ENCODE results near the gene HEBP2. TPM values are rescaled to one million over a fixed set of nuclear protein-coding genes. Genes with fewer than 3 reads are reported as not detected.

Gene HEBP2
- total and polyA plus RNA-seq, 5 donors from 2014 or later = 57.5 to 115 (median 67.8) TPM

DNA sequence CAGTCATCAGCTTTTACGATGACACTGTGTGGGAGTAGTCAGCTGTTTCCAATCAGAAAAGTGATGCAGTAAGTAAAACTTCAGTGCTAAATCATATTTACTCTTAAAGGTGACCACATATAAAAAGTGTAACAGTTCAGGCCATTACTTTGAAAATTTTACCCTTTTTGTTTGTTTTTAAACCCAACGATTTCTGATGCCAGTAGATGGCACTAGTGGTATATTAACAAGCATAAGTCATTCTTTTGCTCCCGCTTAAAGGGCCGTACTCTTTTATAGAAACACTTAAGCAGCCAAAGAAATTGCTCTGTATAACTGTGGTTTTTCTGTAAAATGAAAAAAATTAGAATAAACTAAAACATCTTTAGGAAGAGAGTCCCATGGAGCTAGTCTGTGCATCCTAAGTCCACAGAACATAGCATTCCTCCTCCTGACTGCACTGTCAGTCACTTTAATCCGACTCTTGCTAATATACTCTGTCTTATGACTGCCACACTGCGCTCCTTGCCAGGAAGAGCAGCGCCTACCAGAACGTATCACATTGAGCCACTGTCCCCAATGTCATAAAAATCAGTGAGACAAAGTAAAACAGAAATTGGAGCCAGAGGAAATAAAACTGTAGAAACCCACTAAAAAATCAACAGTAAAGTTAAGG, 25.0 kb downstream of the HEBP2 start:
- Histone ChIP-seq H3K27me3 (ENCODE audit: control insufficient read depth, insufficient read depth, low read length) (no peaks in the 10 kb centered on the region), H3K27ac (ENCODE audit: insufficient read depth, low read length, poor library complexity, severe bottlenecking) (no peak overlapping the region), H3K36me3 (ENCODE audit: control insufficient read depth, insufficient read depth, low read length) (no peaks in the 10 kb centered on the region), H3K4me3 (ENCODE audit: low read depth, low read length) (no peak overlapping the region), H3K4me1 (ENCODE audit: control insufficient read depth, insufficient read depth, low read length, poor library complexity, severe bottlenecking) (no peaks in the 10 kb centered on the region), H3K9me3 (ENCODE audit: control insufficient read depth in 2 of 2, low read length in 2 of 2) (no peaks in the 10 kb centered on the region)
- no peaks in the 10 kb centered on the region for H3K9me3 Mint-ChIP-seq
- H3K36me3 Mint-ChIP-seq = no peaks in the 10 kb centered on the region
- ATAC-seq (ENCODE audit: low read depth in 2 of 2) (peak; percentile 61 to 68), DNase-seq (peak in 2 of 3 donors; percentile 62 to 75)
- peaks cover 9% of the 10 kb centered on the region for H3K27me3 Mint-ChIP-seq
- H3K4me3 Mint-ChIP-seq = no peak overlapping the region
- H3K4me1 Mint-ChIP-seq = peaks cover 0 to 12% (median 2%) of the 10 kb centered on the region in 4 donors
- peak overlapping the region in 1 of 3 donors; percentile 60 for H3K27ac Mint-ChIP-seq

DNA sequence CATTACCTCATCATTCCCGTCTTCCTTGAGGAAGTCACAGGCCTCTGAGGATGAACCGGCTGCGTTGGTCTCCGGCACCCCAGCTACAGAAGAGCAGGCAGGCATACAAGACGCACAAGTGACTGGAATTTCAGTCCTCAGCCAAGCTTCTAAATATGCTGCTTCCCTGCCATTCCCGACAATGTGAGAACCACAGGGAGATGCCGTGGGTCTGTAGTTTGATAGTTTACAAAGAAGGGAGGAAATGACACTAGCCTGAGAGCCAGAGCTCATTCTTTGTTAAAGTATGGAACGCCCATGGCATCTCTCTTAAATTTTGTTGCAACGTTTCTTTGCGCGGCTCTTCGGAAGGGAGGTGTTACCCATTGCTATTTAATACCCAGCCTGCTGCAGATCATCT, 25.7 kb downstream of the HEBP2 start:
- Mint-ChIP-seq H3K4me1 (peaks cover 0 to 12% (median 2%) of the 10 kb centered on the region in 4 donors), H3K36me3 (no peaks in the 10 kb centered on the region), H3K9me3 (no peaks in the 10 kb centered on the region), H3K27ac (no peak overlapping the region), H3K4me3 (no peak overlapping the region), H3K27me3 (peaks cover 9% of the 10 kb centered on the region)
- DNase-seq (no peak), ATAC-seq (ENCODE audit: low read depth in 2 of 2) (no peak)
- Histone ChIP-seq H3K27me3 (ENCODE audit: control insufficient read depth, insufficient read depth, low read length) (no peaks in the 10 kb centered on the region), H3K4me3 (ENCODE audit: low read depth, low read length) (no peak overlapping the region), H3K27ac (ENCODE audit: insufficient read depth, low read length, poor library complexity, severe bottlenecking) (no peak overlapping the region), H3K9me3 (ENCODE audit: control insufficient read depth in 2 of 2, low read length in 2 of 2) (no peaks in the 10 kb centered on the region), H3K36me3 (ENCODE audit: control insufficient read depth, insufficient read depth, low read length) (no peaks in the 10 kb centered on the region), H3K4me1 (ENCODE audit: control insufficient read depth, insufficient read depth, low read length, poor library complexity, severe bottlenecking) (no peaks in the 10 kb centered on the region)

DNA sequence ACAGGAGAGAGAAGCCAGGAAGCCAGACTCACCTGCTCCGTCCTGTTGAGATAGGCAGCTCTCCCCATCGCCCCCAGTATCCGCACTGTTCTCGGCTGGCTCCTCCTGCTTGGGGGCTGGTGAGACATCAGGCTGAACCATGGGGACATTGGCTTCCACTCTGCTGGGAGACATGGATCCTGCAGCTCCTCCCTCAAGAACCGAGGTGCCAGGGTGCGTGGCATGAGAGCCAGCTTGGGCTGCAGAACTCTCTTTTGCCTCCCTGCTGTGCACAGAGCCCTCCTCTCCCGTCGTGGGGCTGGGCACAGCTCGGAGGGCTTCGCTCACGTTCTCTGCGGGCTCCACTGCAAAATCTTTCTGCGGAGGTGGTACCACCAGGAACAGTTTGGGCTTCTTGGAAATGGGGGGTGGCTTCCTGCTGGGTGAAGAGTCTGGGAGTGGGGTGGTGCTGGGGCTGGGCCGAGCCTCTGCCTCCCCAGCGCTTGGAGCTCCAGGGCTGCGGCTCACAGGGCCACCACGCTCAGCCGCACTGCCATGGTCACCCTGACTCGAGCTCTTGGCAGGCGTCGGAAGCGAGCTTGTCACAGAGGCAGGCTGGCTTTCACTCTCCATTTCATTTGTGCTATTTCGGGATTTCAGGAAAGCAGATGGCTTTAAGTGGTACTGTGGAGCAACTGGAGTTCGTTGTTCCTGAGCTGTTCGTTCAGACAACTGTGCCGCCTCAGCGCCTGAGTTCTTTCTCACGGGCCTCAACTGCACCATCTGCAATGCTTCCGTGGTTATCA, 26.5 kb downstream of the HEBP2 start:
- Histone ChIP-seq H3K4me3 (ENCODE audit: low read depth, low read length) (no peak overlapping the region), H3K27ac (ENCODE audit: insufficient read depth, low read length, poor library complexity, severe bottlenecking) (no peak overlapping the region), H3K4me1 (ENCODE audit: control insufficient read depth, insufficient read depth, low read length, poor library complexity, severe bottlenecking) (no peaks in the 10 kb centered on the region), H3K27me3 (ENCODE audit: control insufficient read depth, insufficient read depth, low read length) (no peaks in the 10 kb centered on the region), H3K36me3 (ENCODE audit: control insufficient read depth, insufficient read depth, low read length) (no peaks in the 10 kb centered on the region), H3K9me3 (ENCODE audit: control insufficient read depth in 2 of 2, low read length in 2 of 2) (no peaks in the 10 kb centered on the region)
- H3K27me3 Mint-ChIP-seq = peaks cover 7% of the 10 kb centered on the region
- ATAC-seq (ENCODE audit: low read depth in 2 of 2) = no peak
- no peak overlapping the region for H3K4me3 Mint-ChIP-seq
- H3K27ac Mint-ChIP-seq = no peak overlapping the region
- no peak for DNase-seq
- H3K4me1 Mint-ChIP-seq = peaks cover 0 to 12% (median 2%) of the 10 kb centered on the region in 4 donors
- H3K9me3 Mint-ChIP-seq = no peaks in the 10 kb centered on the region
- no peaks in the 10 kb centered on the region for H3K36me3 Mint-ChIP-seq

DNA sequence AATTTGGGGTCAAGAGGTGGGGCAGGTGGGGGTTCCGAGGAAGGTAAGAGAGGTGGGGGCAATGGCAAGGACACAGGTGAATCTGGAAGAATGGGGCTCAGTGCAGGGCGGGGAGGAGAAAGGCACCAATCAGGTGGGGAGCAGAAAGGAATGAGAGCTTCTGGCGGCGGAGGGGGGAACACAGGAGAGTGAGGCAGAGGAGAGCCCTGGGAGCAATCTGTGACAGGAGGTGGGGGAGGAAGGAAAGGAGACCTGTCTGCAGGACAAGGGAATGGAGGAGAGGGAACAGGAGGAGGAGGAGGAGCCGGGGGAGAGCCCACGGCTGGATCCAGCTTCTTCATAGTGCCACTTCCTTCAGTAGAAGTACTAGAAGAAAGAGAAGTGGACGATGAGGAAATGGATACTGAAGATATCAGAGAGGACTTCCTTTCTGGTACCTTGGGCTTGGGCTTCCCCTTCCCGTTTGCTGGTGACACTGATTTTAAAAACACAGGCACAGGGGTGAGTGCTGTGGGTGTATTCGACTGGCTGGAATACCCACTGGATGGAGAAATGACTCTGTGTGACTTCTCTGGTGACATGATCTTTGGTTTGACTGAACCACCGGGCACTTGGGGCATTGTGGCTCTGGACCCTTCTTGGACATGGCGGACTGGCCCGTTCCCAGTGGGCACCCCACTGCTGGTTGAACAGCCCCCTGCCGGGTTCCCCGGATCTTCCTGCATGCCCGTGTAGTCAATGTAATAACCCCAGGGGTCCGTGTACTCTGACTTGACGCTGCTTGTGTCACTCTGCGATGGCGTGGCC, 27.4 kb downstream of the HEBP2 start:
- ATAC-seq (ENCODE audit: low read depth in 2 of 2) (no peak), DNase-seq (no peak)
- H3K27me3 Mint-ChIP-seq = peaks cover 5% of the 10 kb centered on the region
- Histone ChIP-seq H3K36me3 (ENCODE audit: control insufficient read depth, insufficient read depth, low read length) (no peaks in the 10 kb centered on the region), H3K9me3 (ENCODE audit: control insufficient read depth in 2 of 2, low read length in 2 of 2) (no peaks in the 10 kb centered on the region), H3K4me1 (ENCODE audit: control insufficient read depth, insufficient read depth, low read length, poor library complexity, severe bottlenecking) (no peaks in the 10 kb centered on the region), H3K4me3 (ENCODE audit: low read depth, low read length) (no peak overlapping the region), H3K27me3 (ENCODE audit: control insufficient read depth, insufficient read depth, low read length) (no peaks in the 10 kb centered on the region), H3K27ac (ENCODE audit: insufficient read depth, low read length, poor library complexity, severe bottlenecking) (no peak overlapping the region)
- H3K36me3 Mint-ChIP-seq = no peaks in the 10 kb centered on the region
- no peak overlapping the region for H3K4me3 Mint-ChIP-seq
- H3K4me1 Mint-ChIP-seq = peaks cover 0 to 12% (median 2%) of the 10 kb centered on the region in 4 donors
- H3K9me3 Mint-ChIP-seq = no peaks in the 10 kb centered on the region
- no peak overlapping the region for H3K27ac Mint-ChIP-seq

DNA sequence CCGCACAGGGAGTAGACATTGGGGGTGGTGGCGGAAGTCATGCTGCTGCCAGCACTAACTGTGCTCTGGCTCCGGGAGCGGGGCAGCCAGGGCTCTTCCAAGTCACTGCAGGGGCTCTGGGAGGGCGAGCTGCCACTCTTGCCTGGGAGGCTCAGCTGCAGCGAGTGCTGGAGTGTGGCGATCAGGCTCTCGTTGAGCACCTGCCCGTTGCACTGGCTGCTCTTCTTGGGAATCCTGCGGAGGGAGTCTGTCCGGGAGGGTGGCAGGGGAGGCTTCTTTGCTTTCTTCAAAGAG, 28.0 kb downstream of the HEBP2 start:
- ATAC-seq (ENCODE audit: low read depth in 2 of 2) (no peak), DNase-seq (no peak)
- Mint-ChIP-seq H3K4me3 (no peak overlapping the region), H3K27me3 (peaks cover 5% of the 10 kb centered on the region), H3K9me3 (no peaks in the 10 kb centered on the region), H3K4me1 (peaks cover 0 to 12% (median 2%) of the 10 kb centered on the region in 4 donors), H3K36me3 (no peaks in the 10 kb centered on the region), H3K27ac (no peak overlapping the region)
- no peaks in the 10 kb centered on the region for H3K36me3 ChIP-seq (ENCODE audit: control insufficient read depth, insufficient read depth, low read length)
- H3K27me3 ChIP-seq (ENCODE audit: control insufficient read depth, insufficient read depth, low read length) = no peaks in the 10 kb centered on the region
- no peak overlapping the region for H3K27ac ChIP-seq (ENCODE audit: insufficient read depth, low read length, poor library complexity, severe bottlenecking)
- H3K9me3 ChIP-seq (ENCODE audit: control insufficient read depth in 2 of 2, low read length in 2 of 2) = no peaks in the 10 kb centered on the region
- no peaks in the 10 kb centered on the region for H3K4me1 ChIP-seq (ENCODE audit: control insufficient read depth, insufficient read depth, low read length, poor library complexity, severe bottlenecking)
- H3K4me3 ChIP-seq (ENCODE audit: low read depth, low read length) = no peak overlapping the region

DNA sequence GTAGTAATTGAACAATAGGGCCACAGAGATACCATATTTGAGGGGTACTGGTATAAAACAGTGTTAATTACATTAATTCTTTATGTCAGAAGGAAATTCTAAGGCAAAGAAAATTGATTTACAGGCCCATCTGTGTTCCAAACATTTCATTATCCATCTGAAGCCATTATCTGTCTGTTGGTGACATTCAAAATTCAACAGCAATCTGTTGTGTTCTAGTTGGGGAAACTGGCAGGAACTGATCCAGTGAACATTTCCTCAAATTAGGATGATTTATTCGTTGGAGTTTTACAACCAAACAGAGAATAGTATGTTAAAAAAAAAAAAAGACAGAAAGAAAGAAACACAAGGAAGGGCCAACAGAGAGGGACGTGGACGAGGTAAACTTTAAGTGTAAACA, 30.1 kb downstream of the HEBP2 start:
- Histone ChIP-seq H3K27ac (ENCODE audit: insufficient read depth, low read length, poor library complexity, severe bottlenecking) (no peak overlapping the region), H3K9me3 (ENCODE audit: control insufficient read depth in 2 of 2, low read length in 2 of 2) (no peaks in the 10 kb centered on the region), H3K4me1 (ENCODE audit: control insufficient read depth, insufficient read depth, low read length, poor library complexity, severe bottlenecking) (no peaks in the 10 kb centered on the region), H3K4me3 (ENCODE audit: low read depth, low read length) (no peak overlapping the region), H3K36me3 (ENCODE audit: control insufficient read depth, insufficient read depth, low read length) (no peaks in the 10 kb centered on the region), H3K27me3 (ENCODE audit: control insufficient read depth, insufficient read depth, low read length) (no peaks in the 10 kb centered on the region)
- ATAC-seq (ENCODE audit: low read depth in 2 of 2) (no peak), DNase-seq (no peak)
- H3K27me3 Mint-ChIP-seq = peaks cover 3% of the 10 kb centered on the region
- H3K9me3 Mint-ChIP-seq = no peaks in the 10 kb centered on the region
- no peaks in the 10 kb centered on the region for H3K36me3 Mint-ChIP-seq
- H3K4me3 Mint-ChIP-seq = no peak overlapping the region
- H3K27ac Mint-ChIP-seq = no peak overlapping the region
- H3K4me1 Mint-ChIP-seq = peaks cover 0 to 9% (median 2%) of the 10 kb centered on the region in 4 donors

DNA sequence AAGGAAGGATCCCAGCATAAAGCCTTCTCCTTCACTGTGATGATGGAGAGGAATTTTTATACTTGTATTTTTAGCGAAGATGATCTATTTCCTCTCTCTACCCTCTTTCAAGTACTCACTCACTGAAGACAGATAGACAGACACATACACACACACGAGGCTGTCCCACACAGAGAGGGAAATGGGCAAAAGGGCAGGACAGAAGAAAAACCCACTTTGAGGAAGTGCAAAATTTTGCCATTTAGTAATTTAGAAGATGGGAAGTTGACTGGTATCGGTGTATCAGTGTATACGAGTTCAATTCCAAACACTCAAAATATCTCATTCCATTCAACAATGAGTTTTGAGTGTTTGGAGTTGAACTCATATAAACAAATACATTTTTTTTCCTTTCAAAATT, 30.9 kb downstream of the HEBP2 start:
- Histone ChIP-seq H3K36me3 (ENCODE audit: control insufficient read depth, insufficient read depth, low read length) (no peaks in the 10 kb centered on the region), H3K4me1 (ENCODE audit: control insufficient read depth, insufficient read depth, low read length, poor library complexity, severe bottlenecking) (no peaks in the 10 kb centered on the region), H3K9me3 (ENCODE audit: control insufficient read depth in 2 of 2, low read length in 2 of 2) (no peaks in the 10 kb centered on the region), H3K27me3 (ENCODE audit: control insufficient read depth, insufficient read depth, low read length) (no peaks in the 10 kb centered on the region), H3K27ac (ENCODE audit: insufficient read depth, low read length, poor library complexity, severe bottlenecking) (no peak overlapping the region), H3K4me3 (ENCODE audit: low read depth, low read length) (no peak overlapping the region)
- H3K27me3 Mint-ChIP-seq = no peaks in the 10 kb centered on the region
- DNase-seq (no peak), ATAC-seq (ENCODE audit: low read depth in 2 of 2) (no peak)
- no peak overlapping the region for H3K4me3 Mint-ChIP-seq
- peak overlapping the region in 1 of 3 donors; percentile 29 for H3K27ac Mint-ChIP-seq
- no peaks in the 10 kb centered on the region for H3K36me3 Mint-ChIP-seq
- no peaks in the 10 kb centered on the region for H3K9me3 Mint-ChIP-seq
- H3K4me1 Mint-ChIP-seq = peaks cover 0 to 5% (median 0%) of the 10 kb centered on the region in 4 donors
